Activated effector memory CD4-positive, alpha-beta T cell treated with Interleukin-2 at 50 U/mL for 16 hours (primary cell): ENCODE measurements around the gene CPEB3.
"Not testable (repeated sequence)": the region's sequence is repeated elsewhere in the genome, so short reads cannot be mapped to it uniquely, and the experiment has no call there.

Experiments
- DNase-seq: peaks from one replicate; pipeline ENCODE4 v3.0.0-alpha.2; 2020

The CPEB3 gene

DNA sequence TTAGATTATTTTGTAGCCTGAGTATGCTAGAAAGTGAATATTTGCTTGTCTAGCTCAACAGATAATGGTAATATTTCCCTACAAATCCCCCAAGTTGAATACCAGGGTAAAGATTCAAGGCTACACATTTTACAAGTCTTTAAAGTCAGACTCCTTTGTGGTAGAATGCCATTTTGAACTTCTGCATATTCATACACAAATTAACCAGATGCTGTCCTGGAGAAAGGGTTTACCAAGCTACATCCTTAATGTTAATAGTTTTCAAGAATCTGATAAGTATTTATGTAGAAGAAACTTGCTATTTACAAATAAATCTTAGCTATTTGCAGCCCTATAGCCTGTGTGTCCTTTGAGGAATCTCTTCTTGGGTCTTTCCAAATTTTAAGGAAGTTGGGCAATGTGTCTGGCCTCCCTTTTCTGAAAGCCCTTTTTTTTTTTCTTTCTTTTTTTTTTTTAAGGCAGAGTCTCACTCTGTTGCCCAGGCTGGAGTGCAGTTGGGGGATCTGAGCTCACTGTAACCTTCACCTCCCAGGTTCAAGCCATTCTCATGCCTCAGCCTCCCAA lies 82.6 kb downstream of the CPEB3 start:
- no peak for DNase-seq

DNA sequence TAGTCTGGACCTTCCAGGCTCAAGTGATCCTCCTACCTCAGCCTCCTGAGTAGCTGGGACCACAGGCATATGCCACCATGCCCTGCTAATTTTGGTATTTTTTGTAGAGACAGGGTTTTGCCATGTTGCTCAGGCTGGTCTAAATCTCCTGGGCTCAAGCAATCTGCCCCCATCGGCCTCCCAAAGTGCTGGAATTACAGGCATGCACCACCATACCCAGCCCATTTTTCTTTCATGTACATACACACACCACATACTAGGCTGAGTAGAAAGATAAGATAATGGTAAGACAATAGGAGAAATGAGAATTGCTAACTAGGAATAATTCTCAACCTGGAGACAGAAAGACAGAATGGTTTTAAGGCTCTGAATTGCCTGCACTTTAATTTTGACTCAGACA lies 83.8 kb downstream of the CPEB3 start:
- DNase-seq, result no peak

DNA sequence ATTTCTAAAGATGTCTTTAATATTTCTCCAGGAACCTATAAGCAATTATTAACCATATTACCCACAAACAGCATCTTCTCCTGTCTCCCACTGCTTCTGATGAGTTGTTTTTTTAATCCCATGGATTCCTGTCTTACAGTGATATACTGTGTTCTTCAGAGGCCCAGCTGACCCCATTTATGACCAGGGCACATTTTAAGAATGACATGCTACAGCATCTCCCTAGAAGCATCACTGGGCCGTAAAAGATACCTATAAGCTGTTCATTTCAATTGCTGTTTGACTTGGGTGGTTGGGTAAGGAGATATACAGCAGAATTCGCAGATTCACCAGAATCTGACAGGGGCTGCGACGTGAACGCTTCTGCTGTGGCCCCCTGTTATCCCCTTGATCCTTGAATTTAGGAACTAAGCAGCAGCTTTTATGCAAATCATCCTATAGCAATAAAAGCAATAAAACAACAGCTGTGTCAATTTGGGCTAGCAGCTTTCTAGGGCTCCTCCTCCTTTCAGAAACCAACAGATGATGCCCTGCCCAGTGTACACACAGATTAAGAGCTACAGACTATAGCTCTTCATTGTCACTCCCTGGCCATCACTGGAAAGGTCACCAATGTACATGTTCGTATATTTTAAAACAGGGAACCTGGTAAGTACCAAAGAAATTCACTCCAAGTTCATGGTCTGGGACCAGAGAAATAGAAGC lies 86.8 kb downstream of the CPEB3 start:
- no peak for DNase-seq

DNA sequence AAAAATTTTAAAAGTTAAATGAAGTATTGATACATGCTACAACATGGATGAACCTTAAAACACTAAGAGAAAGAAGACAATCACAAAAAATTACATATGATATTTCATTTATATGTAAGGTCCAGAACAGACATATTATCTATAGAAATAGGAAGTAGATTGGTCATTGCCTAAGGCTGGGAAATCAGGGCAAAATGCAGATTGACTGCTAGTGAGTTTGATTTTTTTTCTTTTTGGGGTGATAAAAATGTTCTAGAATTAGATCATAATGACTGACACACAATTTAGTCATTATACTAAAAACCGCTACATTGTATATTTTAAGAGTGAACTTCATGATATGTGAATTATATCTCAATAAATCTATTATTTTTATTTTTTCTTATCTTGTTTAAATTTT lies 88.3 kb downstream of the CPEB3 start:
- no peak for DNase-seq

DNA sequence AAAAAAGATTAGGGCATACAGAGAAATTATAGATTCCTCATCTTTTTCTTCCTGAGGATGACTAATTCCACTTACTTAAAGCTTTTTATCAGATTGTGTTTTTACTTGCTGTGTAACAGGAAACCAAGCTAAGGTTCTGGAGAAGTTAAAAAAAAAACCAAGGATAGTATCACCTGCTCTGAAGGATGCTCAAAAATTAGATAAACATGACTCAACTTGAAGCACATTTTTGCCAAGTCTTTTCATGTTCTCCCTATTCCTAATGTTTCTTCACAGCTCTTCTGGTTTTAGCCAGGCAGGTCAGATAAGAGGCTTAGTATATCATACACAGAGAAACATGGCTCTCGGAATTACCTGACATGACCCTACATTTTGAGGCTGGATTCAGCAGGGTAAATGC lies 90.3 kb downstream of the CPEB3 start:
- no peak for DNase-seq

DNA sequence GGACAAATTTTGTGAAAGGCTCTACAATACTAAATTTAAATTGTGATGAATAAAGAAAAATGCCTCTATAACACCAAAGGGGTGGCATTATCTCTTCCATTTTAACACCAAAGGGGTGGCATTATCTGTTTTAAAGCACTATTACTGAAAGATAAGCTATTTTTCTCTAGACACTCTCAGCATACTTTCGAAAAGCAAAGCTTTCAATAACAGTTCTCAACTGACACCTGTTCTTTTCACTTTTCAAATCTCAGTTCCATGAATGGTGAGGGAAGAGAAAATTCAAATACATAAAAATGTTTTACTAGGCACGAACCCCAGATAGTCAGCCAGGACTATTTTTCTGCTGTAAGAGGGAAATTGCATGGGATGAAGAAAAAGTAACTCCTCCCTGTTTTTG lies 103.8 kb downstream of the CPEB3 start:
- no peak for DNase-seq

DNA sequence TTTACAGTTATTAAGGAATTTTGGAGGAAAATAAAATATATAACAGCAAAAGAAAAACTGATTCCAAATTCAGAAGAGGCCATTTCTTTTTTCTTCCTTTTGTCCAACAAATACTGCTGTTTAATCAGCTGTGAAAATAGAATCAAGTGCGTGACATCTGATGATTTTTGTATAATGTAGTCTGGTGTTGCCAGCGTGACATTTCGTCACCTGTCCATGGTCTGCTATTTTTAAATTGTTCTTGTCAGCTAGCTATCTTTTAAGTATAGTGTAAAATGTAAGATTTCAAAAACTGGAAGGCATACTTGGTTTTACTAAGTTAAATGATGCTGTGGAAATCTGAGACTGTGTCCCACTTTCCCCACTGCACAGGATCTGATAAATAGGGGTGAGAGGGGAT lies 105.9 kb downstream of the CPEB3 start:
- DNase-seq, result no peak

DNA sequence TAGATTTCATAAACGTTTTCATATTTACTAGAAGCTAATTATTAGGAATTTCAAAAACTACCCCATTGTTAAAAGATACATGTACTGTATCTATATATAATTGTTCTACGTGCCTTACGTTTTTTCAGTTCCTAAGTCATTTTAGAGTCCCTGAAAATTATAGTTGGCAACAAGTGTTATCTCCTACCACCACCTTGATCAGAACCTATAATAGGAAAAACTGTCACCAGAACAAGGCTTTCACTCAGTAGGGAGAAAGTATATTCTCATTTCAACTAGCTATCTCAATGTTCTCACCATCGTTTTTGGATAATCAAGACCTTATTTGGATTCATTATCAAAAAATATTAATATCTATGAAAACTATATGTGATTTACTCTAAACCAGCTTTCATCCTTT lies 107.7 kb downstream of the CPEB3 start:
- DNase-seq, result no peak

DNA sequence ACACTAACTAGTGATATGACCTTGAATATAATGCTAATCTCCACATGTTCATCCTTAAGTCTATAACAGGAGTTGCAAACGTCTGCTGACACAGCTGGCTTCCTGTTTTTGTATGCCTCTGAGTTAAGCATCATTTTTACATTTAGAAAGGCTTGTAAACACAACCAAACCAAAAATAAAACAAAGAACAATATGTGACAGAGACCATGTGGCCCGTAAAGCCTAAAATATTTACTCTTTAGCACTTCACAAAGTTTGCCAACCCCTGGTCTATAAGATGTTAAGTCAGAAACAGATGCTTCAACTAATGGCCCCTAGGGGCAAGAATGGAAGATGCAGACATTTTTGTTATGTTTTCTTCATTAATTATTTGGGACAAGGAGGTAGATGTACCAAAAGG lies 109.3 kb downstream of the CPEB3 start:
- no peak for DNase-seq

DNA sequence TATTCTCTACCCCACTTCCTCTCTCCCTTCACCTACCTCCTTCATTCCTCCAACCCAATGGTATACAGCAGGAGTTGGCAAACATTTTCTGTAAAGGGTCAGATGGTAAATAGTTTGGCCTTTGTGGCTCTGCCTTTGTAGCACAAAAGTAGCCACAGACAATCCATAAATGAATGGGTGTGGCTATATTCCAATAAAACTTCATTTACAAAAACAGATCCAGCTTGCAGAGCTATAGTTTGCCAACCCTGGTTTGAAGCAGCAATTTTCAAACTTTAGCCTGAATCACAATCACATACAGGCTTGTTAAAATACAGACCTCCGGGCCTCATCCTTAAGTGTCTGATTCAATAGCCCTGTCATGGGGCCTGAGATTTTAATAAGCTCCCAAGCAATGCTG lies 110.5 kb downstream of the CPEB3 start:
- DNase-seq, result no peak

DNA sequence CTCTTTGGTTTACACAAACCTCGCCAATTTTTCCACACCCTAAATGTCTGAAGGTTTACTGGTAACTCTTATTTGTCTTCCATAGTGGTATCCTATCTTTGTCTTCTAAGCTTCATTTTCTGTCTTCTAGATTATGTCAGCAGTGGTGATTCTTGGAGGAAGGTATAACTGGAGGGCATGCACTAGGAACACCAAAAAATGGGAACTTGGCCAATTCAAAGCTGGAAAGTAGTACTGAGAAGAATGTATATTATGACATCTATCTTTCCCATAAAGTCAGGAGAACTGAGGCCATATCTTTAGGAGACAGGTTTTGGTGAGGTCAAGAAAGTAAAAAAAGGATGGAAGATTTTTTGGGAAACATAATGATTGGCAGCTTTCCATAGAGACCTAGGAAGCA lies 113.3 kb downstream of the CPEB3 start:
- no peak for DNase-seq

DNA sequence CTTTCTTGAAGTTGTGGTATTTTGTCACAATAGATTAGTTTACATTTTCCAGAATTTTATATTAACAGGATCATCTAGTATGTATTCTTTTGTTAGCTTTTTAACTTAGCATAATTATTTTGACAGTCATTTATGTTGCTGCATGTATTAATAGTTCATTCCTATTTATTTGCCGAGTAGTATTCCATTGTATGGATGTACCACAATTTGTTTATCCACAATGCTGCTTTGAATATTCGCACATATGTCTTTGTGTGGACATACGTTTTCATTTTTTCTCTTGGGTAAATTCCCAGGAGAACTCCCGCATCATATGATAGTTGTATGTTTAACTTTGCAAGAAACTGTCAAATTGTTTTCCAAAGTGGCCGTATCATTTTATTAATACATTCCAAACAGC lies 115.7 kb downstream of the CPEB3 start:
- no peak for DNase-seq

DNA sequence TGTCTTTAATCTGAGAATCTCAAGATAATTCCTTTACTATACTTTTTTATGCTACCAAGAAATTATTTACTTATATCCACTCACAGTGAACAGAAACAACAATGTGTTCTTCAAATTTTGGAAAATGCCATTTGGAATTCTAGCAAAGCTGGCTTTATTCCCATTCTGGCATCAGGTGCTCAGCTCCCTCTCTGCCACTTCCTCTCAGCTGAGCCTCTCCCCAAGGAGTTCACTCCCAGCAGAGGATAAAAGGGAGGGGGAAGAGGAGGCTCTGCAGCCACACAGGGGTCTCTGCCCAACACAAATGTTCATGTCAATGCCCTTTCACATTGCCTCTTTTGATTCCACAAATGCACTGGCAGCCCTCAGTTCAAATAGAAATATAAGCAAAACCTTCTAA lies 116.9 kb downstream of the CPEB3 start:
- DNase-seq, result no peak

DNA sequence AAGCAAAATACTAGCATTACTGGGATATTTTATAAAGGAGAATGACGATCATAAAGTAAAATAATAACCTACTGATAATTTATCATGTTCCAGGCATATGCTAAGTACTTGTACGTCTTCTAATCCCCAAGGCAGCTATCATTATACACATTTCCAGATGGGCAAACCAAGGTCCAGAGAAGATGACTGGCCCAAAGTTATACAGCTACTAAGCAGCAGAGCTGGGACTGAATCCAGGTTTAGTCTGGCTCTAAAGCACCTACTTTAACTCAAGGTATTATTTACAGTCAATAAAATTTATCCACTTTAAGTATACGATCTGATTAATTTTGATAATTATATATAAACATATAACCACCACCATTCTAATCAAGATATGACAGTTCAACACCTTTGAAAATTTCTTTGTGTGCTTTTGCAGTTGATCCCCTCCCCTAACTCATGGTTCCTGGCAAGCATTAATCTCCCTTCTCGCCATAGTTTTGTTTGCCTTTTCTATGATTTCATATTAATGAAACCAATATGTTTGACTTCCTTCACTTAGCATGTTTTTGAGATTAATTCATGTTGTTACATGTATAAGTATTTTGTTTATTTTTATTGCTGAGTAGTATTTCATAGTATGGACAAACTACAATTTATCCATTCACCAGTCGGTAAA lies 126.7 kb downstream of the CPEB3 start:
- DNase-seq, result no peak

DNA sequence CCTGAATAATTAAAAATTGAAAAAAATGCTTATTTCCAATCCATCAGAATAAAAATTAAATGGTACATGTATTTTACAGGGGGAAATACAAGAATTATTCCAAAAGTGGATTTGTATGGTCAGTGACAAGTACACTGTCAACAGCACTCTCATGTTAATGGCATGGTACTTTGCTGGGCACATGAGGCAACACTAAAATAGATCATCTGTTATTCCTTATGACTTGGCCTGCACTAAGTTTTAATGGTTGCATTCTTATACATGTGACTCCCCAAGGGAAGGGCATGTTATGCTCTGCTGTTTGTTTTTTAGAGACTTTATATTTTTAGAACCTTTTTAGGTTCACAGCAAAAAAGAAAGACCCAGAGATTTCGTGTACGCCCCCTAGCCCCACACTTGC lies 128.3 kb downstream of the CPEB3 start:
- DNase-seq, result no peak

DNA sequence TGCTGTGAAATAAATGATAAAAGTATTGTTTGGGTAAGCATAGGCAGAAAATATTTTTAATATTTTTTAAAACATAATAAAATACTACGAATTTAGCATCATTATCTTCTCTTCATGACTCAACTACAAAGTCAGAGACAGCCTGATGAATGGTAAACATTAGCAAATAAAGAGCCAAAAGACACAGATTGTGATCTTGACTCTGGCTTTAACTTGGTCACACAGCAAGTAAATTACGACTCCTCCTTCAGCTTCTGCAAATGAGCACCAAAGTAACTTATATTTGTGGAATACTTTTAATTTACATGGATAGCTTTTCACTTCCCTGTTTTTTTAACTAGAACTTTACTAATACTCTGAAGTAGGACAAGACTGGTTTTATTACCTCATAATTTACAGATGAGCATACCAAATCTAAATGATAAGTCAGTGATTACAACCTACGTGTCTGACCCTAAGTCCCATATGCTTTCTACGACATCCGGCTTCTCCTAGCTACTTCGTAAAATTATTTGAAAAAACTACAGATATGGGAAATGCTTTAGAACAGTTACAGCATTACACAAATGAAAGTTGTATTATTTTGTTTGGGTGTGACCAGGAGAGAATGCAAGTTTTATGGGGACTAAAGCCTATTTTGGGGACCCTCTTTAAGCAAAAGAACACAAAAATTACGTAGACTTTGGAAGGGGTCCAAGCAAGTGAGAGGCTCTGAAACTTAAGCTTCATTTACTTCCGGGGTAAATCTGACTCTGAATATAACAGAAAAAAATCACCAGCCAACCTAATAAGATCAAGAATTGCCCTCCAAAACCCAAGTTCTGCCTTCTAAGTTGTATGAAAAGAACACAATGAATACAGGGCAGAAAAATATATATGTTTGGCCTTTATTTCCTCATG lies 133.8 kb downstream of the CPEB3 start:
- no peak for DNase-seq

DNA sequence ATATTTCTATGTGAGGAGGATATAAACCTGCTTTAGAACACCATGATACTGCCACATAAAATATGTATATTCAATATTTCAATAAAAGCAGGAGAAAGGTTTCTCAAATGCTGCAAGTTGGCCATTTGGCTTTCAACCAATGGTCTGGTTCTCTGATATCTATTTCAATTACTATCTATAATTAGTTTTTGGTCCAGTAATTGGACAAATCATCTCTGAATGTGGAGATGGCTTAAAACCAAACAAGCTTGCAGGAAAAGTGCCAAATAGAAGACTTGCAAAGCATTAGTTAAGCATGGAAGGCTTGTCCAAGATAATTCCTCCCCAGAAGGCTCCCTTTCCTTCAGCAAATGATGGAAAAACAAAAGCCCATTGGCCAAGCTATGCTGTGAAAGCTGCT lies 140.1 kb downstream of the CPEB3 start:
- no peak for DNase-seq

DNA sequence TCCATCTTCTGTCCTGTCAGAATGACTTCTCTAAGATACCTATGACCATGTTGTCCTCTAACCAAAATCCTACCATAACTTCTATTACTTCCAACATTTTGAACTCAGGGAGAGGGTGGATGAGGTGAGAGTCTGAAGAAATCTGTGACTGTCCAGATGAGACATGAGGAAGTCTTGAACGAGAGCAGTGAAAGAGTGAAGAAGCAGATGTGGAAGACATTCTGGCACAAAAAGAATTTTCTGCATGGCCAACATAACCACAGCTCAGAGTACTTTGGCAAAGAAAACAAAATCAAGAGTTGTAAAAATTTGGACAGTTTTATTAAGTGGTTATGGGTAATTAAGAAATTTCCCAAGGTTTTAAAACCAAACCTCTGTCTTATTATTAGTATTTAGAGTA lies 141.6 kb downstream of the CPEB3 start:
- no peak for DNase-seq

DNA sequence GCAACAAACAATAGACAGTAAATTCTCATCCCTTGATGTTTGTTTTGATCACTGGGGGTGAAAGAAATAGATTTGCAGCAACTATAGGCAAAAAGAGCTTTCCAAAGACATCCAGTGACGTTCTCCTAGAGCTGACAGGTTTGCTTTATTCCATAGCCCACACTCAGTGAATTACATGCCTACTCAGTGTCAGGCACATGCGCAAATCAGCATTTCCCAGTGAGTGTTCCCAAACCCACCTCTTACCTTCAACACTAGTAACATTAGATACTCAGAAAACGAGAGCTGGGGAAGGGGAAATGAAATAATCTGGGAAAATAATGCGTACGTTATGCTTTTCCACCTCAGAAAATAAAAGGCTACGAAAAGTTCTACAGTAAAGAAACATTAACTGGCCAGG lies 144.1 kb downstream of the CPEB3 start:
- DNase-seq, result no peak

DNA sequence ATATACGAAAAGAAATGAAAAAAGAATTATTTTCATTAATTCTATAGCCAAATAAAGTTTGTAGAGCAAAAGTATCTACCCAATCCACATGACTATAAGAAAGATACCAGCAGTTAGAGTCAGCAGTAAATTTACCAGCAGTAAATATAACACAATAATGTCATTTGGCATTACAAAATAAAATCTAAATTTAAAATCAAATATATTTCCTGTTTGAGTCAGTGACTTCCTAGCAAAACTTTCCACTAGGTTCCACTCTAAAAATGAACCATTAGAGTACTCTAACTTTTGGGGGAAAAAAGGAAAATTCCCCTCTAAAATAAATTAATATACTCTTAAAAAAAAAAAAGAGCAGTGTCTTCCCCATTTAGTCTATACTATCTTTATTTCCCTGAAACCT lies 144.8 kb downstream of the CPEB3 start:
- no peak for DNase-seq

DNA sequence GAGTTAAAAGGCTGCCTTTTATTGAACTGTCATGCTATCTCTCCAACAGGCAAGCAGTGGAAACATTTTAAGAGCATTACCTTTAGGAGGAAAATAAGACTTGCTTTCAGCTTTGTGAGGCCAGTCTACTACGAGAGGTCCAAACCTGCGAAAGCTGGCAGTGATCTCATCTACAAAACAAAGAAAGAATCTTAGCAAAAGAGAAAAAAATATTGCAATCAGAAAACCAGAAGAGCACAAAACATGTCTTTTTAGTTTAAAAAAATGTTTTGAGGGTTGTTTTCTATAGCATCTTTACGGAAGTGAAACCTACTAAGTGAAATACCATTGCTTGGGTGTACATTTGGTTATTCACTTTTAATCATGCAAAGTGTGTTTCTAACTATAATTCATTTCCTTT lies 147.9 kb downstream of the CPEB3 start:
- no peak for DNase-seq

DNA sequence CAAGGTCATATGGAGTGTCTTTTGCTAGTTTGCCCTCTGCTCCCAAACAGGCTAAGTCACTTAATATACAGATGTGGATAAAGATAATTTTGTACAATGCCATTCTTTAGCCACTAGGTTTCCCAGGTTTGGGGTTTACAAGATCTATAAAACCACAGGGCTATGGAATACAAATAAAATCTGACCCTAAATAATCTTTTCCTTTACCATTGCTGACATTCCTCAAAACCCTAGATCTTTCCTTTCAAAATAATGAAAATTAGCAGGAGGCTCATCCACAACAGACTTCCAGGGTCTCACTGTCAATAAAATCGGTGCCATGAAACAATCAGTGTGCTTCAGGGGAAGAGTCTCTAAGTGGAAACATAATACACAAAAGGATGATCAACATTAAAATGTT lies 148.4 kb downstream of the CPEB3 start:
- no peak for DNase-seq

DNA sequence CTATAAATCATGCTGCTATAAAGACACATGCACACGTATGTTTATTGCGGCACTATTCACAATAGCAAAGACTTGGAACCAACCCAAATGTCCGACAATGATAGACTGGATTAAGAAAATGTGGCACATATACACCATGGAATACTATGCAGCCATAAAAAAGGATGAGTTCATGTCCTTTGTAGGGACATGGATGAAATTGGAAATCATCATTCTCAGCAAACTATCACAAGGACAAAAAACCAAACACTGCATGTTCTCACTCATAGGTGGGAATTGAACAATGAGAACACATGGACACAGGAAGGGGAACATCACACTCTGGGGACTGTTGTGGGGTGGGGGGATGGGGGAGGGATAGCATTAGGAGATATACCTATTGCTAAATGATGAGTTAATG lies 149.7 kb downstream of the CPEB3 start:
- not testable (repeated sequence) for DNase-seq

DNA sequence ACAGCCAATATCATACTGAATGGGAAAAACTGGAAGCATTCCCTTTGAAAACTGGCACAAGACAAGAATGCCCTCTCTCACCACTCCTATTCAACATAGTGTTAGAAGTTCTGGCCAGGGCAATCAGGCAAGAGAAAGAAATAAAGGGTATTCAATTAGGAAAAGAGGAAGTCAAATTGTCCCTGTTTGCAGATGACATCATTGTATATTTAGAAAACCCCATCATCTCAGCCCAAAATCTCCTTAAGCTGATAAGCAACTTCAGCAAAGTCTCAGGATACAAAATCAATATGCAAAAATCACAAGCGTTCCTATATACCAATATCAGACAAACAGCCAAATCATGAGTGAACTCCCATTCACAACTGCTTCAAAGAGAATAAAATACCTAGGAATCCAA lies 156.8 kb downstream of the CPEB3 start:
- not testable (repeated sequence) for DNase-seq
